GM12878 (cell line): ENCODE data around the gene TPRN. TPM values are rescaled to one million over a fixed set of nuclear protein-coding genes. Genes with fewer than 3 reads are reported as not detected.
A peak's percentile ranks its signal among the peaks of the same experiment; 100 is the strongest.

Experiments used
- ATAC-seq: fragments of 200-7000 bp; cut with Tn5 transposase; 3 replicates; pipeline ENCODE4 v1.9.1; 2020; ENCODE audit warnings: mild to moderate bottlenecking, moderate library complexity
- BruUV-seq: library from RNA; stranded (reverse); fragments of 400-500 nt; replicated peaks from 2 replicates; lab custom pipeline; 2021; lab: Mats Ljungman, UMichigan
- CTCF ChIA-PET: fragments of 300-600 bp; sonication (Branson Sonifier 250); formaldehyde crosslinking; extraction: SDS; loops from one replicate; lab custom pipeline; 2021; ENCODE audit warnings: inconsistent platforms; lab: Yijun Ruan, JAX
- POLR2A ChIA-PET: fragments of 350-600 bp; formaldehyde crosslinking; extraction: SDS; loops from one replicate; lab custom pipeline; 2021; ENCODE audit warnings: inconsistent platforms; lab: Charles Lee
- RAD21 ChIA-PET: fragments of 300-600 bp; sonication (Branson Sonifier 250); formaldehyde crosslinking; loops from one replicate; lab custom pipeline; 2023; ENCODE audit warnings: antibody characterized with exemption; ENCODE audit not compliant: unreplicated experiment; lab: Charles Lee
- SMC1A ChIA-PET: fragments of 300-600 bp; sonication (Branson Sonifier 250); formaldehyde crosslinking; loops from one replicate; lab custom pipeline; 2023; ENCODE audit not compliant: unreplicated experiment, uncharacterized antibody; lab: Charles Lee
- DNase-seq: peaks from one replicate; pipeline ENCODE4 v3.0.0-alpha.2; 2011; ENCODE audit warnings: low read depth, low spot score
- FAIRE-seq: peaks from 3 replicates; lab custom pipeline; 2011; peaks lifted over from hg19 to GRCh38; lab: Jason Lieb, UNC
- H2AFZ ChIP-seq: 2 replicates; pipeline ENCODE4 v1.6.0; 2011; ENCODE audit warnings: low read depth, low read length, control low read depth; ENCODE audit not compliant: control insufficient read depth
- H3K27ac ChIP-seq: 2 replicates; pipeline ENCODE4 v1.5.1; 2011; ENCODE audit warnings: control low read depth; ENCODE audit not compliant: control insufficient read depth, insufficient read depth
- H3K27me3 ChIP-seq, 2 experiments: replicated peaks in 1 of 2; 2 replicates each; pipeline versions ENCODE4 v1.6.0 to v1.6.1; 2011; ENCODE audit warnings: low read length in 1 of 2; ENCODE audit not compliant: control insufficient read depth in 2 of 2, insufficient read depth in 2 of 2
- H3K36me3 ChIP-seq, 2 experiments: 2 replicates each; pipeline ENCODE4 v1.5.1; 2011; ENCODE audit warnings: low read length in 1 of 2; ENCODE audit not compliant: control insufficient read depth in 2 of 2, insufficient read depth in 2 of 2
- H3K4me1 ChIP-seq: 2 replicates; pipeline ENCODE4 v1.6.1; 2011; ENCODE audit warnings: mild to moderate bottlenecking, low read length, moderate library complexity, mixed read lengths; ENCODE audit not compliant: control insufficient read depth, insufficient read depth
- H3K4me2 ChIP-seq: 2 replicates; pipeline ENCODE4 v1.6.0; 2011; ENCODE audit warnings: control low read depth; ENCODE audit not compliant: control insufficient read depth, insufficient read depth
- H3K4me3 ChIP-seq: fragments of 200-600 bp; sonication (generic); 2 replicates; pipeline ENCODE4 v1.5.1; 2016
- H3K79me2 ChIP-seq: 2 replicates; pipeline ENCODE4 v1.6.0; 2011; ENCODE audit warnings: low read length; ENCODE audit not compliant: control insufficient read depth, insufficient read depth
- H3K9ac ChIP-seq: 2 replicates; pipeline ENCODE4 v1.8.0; 2011; ENCODE audit warnings: low read length, control low read depth, mixed read lengths; ENCODE audit not compliant: control insufficient read depth, insufficient read depth
- H3K9me3 ChIP-seq: replicated peaks from 3 replicates; pipeline ENCODE4 v1.5.1; 2011; ENCODE audit warnings: mild to moderate bottlenecking, low read length; ENCODE audit not compliant: control insufficient read depth, insufficient read depth
- H4K20me1 ChIP-seq: 2 replicates; pipeline ENCODE4 v1.6.0; 2011; ENCODE audit not compliant: control insufficient read depth, insufficient read depth
- BACH1 ChIP-seq: fragments of 450-650 bp; IDR thresholded peaks from 2 replicates; pipeline ENCODE4 v1.6.1; 2017; ENCODE audit warnings: mild to moderate bottlenecking, borderline replicate concordance
- BHLHE40 ChIP-seq, 2 experiments: fragments of 450-650 bp in 1 of 2; IDR thresholded peaks; 2 replicates each; pipeline ENCODE4 v1.6.1; 2011 to 2017; ENCODE audit warnings: low read depth in 2 of 2, borderline replicate concordance in 1 of 2, improper control_type of control experiment in 1 of 2, low read length in 1 of 2, mild to moderate bottlenecking in 1 of 2
- CBX5 ChIP-seq: sonication (generic); IDR thresholded peaks from 2 replicates; pipeline ENCODE4 v1.6.1; 2016; ENCODE audit warnings: low read depth, moderate library complexity, mild to moderate bottlenecking, inconsistent platforms
- GATAD2B ChIP-seq: fragments of 450-650 bp; conservative IDR thresholded peaks from 2 replicates; pipeline ENCODE4 v1.6.1; 2017; ENCODE audit warnings: low read depth, mild to moderate bottlenecking, moderate library complexity
- MXI1 ChIP-seq: fragments of 150-350 bp; IDR thresholded peaks from 2 replicates; pipeline ENCODE4 v1.6.1; 2011; ENCODE audit warnings: low read depth, mild to moderate bottlenecking, inconsistent platforms, low read length, improper control_type of control experiment
- NR2F1 ChIP-seq: fragments of 450-650 bp; conservative IDR thresholded peaks from 2 replicates; pipeline ENCODE4 v1.6.1; 2017; ENCODE audit warnings: mild to moderate bottlenecking
- ZNF592 ChIP-seq: fragments of 450-650 bp; IDR thresholded peaks from 2 replicates; pipeline ENCODE4 v1.6.1; 2017; ENCODE audit warnings: mild to moderate bottlenecking, moderate library complexity
- WGBS: methylation state at CpG from one replicate; pipeline ENCODE4 v1.1.6; 2016; ENCODE audit warnings: low lambda C conversion rate; ENCODE audit not compliant: insufficient replicate concordance, insufficient coverage; ENCODE audit errors: missing lambda C conversion rate; 5-methylcytosine and 5-hydroxymethylcytosine counted together
- in situ Hi-C: fragments of 300-500 bp; cut with MboI; formaldehyde crosslinking; loops from 9 replicates; pipeline ENCODE4 v1.14.3; 2018; ENCODE audit warnings: mixed read lengths
- intact Hi-C: fragments of 100-400 bp; cut with micrococcal nuclease; formaldehyde crosslinking; loops from one replicate; pipeline ENCODE4 v1.14.2; 2022; ENCODE audit not compliant: unreplicated experiment
- polyA plus RNA-seq, 11 experiments: library from polyadenylated mRNA; depleted of rRNA in 4 of 11; unstranded in 6 of 11; stranded (reverse) in 5 of 11; fragments of >200 nt; fragmentation: Nextera tagmentation in 4 of 11; fragmentation: Illumina TruSeq in 1 of 11; extraction: Ambion mirVana in 4 of 11; extraction: Trizol in 1 of 11; gene quantifications; 1 replicate in 1 of 11; 2 replicates in 10 of 11; pipeline versions ENCODE4 v1.2.1 to v1.2.3, GENCODE V29; 2011 to 2016; ENCODE audit warnings: inconsistent platforms in 2 of 11, missing spikeins in 2 of 11, low read depth in 1 of 11
- total RNA-seq, 4 experiments: library from RNA; depleted of rRNA in 3 of 4; stranded (reverse); fragments of >200 nt in 3 of 4; fragmentation: Illumina TruSeq in 1 of 4; extraction: Trizol in 1 of 4; gene quantifications; 2 replicates each; pipeline versions ENCODE4 v1.2.1 to v1.2.3, GENCODE V29; 2013 to 2021
- TF ChIP-seq, protein P1 (sequence below): fragments of 450-650 bp; IDR thresholded peaks from 2 replicates; pipeline ENCODE4 v1.6.1; 2017; ENCODE audit warnings: mild to moderate bottlenecking, moderate library complexity

The TPRN gene
- total and polyA plus RNA-seq, 10 of the 15 experiments (the other 5 are each of a cell fraction or from before 2014, with no cell fraction given), result 0.18 to 19.5 (median 3.1) TPM

GRCh38 chr9:137241490-137242268, 41.1 kb upstream of the TPRN start:
- H3K27ac ChIP-seq, result peak overlapping the region; percentile 39
- H3K4me2 ChIP-seq, result peak overlapping the region; percentile 91
- no peak for ATAC-seq
- peak overlapping the region; percentile 63 for H3K9ac ChIP-seq
- 2% methylated on average over 53 of the region's 83 CpGs for WGBS
- H3K79me2 ChIP-seq, result peaks cover 30% of the 10 kb centered on the region
- ChIA-PET CTCF (interaction anchor here (0.6 to 5.3 kb wide), 10 partner anchors 12 to 207 kb away, joined by 3 to 52 read pairs (median 4); partner anchors contain the start of genes CYSRT1, NELFB, RNF208 and RNF224), SMC1A (interaction anchor here (1.0 to 1.7 kb wide), 4 partner anchors 19 to 155 kb away, joined by 3 to 6 read pairs (median 4); partner anchors contain the start of genes MAN1B1, NRARP and RNF208), RAD21 (interaction anchor here (0.6 to 1.9 kb wide), 11 partner anchors 12 to 285 kb away, joined by 3 to 13 read pairs (median 3); partner anchors contain the start of genes NELFB, NRARP and RNF208), POLR2A (interaction anchor here (1.0 to 9.2 kb wide), 15 partner anchors 13 to 249 kb away, joined by 3 to 112 read pairs (median 8); partner anchors contain the start of genes CYSRT1, EXD3, MAN1B1 and NELFB)
- no peak for FAIRE-seq
- intact Hi-C loops, result no loop called here
- no TSS peak for BruUV-seq
- TF ChIP-seq BHLHE40 (IDR thresholded peaks at IDR 0.05; ENCODE audit: borderline replicate concordance in 1 of 2, low read depth in 2 of 2, low read length in 1 of 2), result no peak
- TF ChIP-seq, protein P1, sequence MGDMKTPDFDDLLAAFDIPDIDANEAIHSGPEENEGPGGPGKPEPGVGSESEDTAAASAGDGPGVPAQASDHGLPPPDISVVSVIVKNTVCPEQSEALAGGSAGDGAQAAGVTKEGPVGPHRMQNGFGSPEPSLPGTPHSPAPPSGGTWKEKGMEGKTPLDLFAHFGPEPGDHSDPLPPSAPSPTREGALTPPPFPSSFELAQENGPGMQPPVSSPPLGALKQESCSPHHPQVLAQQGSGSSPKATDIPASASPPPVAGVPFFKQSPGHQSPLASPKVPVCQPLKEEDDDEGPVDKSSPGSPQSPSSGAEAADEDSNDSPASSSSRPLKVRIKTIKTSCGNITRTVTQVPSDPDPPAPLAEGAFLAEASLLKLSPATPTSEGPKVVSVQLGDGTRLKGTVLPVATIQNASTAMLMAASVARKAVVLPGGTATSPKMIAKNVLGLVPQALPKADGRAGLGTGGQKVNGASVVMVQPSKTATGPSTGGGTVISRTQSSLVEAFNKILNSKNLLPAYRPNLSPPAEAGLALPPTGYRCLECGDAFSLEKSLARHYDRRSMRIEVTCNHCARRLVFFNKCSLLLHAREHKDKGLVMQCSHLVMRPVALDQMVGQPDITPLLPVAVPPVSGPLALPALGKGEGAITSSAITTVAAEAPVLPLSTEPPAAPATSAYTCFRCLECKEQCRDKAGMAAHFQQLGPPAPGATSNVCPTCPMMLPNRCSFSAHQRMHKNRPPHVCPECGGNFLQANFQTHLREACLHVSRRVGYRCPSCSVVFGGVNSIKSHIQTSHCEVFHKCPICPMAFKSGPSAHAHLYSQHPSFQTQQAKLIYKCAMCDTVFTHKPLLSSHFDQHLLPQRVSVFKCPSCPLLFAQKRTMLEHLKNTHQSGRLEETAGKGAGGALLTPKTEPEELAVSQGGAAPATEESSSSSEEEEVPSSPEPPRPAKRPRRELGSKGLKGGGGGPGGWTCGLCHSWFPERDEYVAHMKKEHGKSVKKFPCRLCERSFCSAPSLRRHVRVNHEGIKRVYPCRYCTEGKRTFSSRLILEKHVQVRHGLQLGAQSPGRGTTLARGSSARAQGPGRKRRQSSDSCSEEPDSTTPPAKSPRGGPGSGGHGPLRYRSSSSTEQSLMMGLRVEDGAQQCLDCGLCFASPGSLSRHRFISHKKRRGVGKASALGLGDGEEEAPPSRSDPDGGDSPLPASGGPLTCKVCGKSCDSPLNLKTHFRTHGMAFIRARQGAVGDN, result 0 out of 2 replicates have a peak, but pooled peaks have one; percentile 9
- no peak for TF ChIP-seq ZNF592
- TF ChIP-seq BACH1, result 0 out of 2 replicates have a peak, but pooled peaks have one; percentile 11
- 0 out of 2 replicates have a peak, but pooled peaks have one; percentile 3 for TF ChIP-seq GATAD2B
- TF ChIP-seq NR2F1, result peak; percentile 32; the same call in 1 of the 2 replicates
- no peak for TF ChIP-seq CBX5
- 0 out of 2 replicates have a peak, but pooled peaks have one; percentile 9 for TF ChIP-seq MXI1
- TF ChIP-seq, all 136 proteins: peak for 5
- DNase-seq, result no peak
- H3K4me3 ChIP-seq, result peak overlapping the region; percentile 98
- in situ Hi-C loops, result no loop called here
- peaks cover 4% of the 10 kb centered on the region; the same call in 1 of the 2 replicates for H4K20me1 ChIP-seq
- H2AFZ ChIP-seq, result no peak overlapping the region
- H3K4me1 ChIP-seq, result peaks cover 38% of the 10 kb centered on the region
- H3K36me3 ChIP-seq, result peaks cover 8 to 14% of the 10 kb centered on the region in 2 experiments
- H3K9me3 ChIP-seq, result no peaks in the 10 kb centered on the region
- H3K27me3 ChIP-seq, result no peaks in the 10 kb centered on the region
